Measurements from ENCODE around the gene XAGE3.
"Not testable (repeated sequence)": the region's sequence is repeated elsewhere in the genome, so short reads cannot be mapped to it uniquely, and the experiment has no call there.

Gene XAGE3

GRCh38 chrX:52865343-52865998 lies 2.4 kb downstream of the XAGE3 start:
- no peaks in the 10 kb centered on the region for H3K36me3 ChIP-seq (ENCODE audit: insufficient read depth, low read length)
- no peak overlapping the region for H3K4me3 ChIP-seq (ENCODE audit: low read length, poor library complexity, severe bottlenecking)
- no peak overlapping the region for H2AFZ ChIP-seq (ENCODE audit: low read length)
- no peaks in the 10 kb centered on the region for H3F3A ChIP-seq (ENCODE audit: low read depth)
- no peaks in the 10 kb centered on the region for H3K9me3 ChIP-seq (ENCODE audit: insufficient read depth, low read depth, low read length)
- H3K27me3 ChIP-seq (ENCODE audit: insufficient read depth, low read length, poor library complexity, severe bottlenecking), result no peaks in the 10 kb centered on the region
- H4K20me1 ChIP-seq (ENCODE audit: insufficient read depth, low read length, poor library complexity, severe bottlenecking), result no peaks in the 10 kb centered on the region
- H3K9me2 ChIP-seq (replicated peaks; ENCODE audit: low read depth, low read length), result no peaks in the 10 kb centered on the region
- no peak overlapping the region for H3K9ac ChIP-seq (ENCODE audit: low read depth, low read length, poor library complexity, severe bottlenecking)
- no peaks in the 10 kb centered on the region for H3K79me2 ChIP-seq (ENCODE audit: insufficient read depth, low read length)
- no peaks in the 10 kb centered on the region for H3K4me1 ChIP-seq (ENCODE audit: insufficient read depth, low read length, poor library complexity, severe bottlenecking)
- no peak overlapping the region for H3K4me2 ChIP-seq (ENCODE audit: low read depth, low read length, poor library complexity, severe bottlenecking)
- TF ChIP-seq, protein P1, sequence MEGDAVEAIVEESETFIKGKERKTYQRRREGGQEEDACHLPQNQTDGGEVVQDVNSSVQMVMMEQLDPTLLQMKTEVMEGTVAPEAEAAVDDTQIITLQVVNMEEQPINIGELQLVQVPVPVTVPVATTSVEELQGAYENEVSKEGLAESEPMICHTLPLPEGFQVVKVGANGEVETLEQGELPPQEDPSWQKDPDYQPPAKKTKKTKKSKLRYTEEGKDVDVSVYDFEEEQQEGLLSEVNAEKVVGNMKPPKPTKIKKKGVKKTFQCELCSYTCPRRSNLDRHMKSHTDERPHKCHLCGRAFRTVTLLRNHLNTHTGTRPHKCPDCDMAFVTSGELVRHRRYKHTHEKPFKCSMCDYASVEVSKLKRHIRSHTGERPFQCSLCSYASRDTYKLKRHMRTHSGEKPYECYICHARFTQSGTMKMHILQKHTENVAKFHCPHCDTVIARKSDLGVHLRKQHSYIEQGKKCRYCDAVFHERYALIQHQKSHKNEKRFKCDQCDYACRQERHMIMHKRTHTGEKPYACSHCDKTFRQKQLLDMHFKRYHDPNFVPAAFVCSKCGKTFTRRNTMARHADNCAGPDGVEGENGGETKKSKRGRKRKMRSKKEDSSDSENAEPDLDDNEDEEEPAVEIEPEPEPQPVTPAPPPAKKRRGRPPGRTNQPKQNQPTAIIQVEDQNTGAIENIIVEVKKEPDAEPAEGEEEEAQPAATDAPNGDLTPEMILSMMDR (conservative IDR thresholded peaks at IDR 0.05; ENCODE audit: low read length), result no peak
- TF ChIP-seq EZH2phosphoT487 (IDR thresholded peaks at IDR 0.05; ENCODE audit: borderline replicate concordance), result no peak

- not testable (repeated sequence) for H3K27me3 ChIP-seq (ENCODE audit: insufficient read depth, low read length, poor library complexity, severe bottlenecking); H4K20me1 ChIP-seq (ENCODE audit: insufficient read depth, low read length, poor library complexity, severe bottlenecking); H3K9me2 ChIP-seq (replicated peaks; ENCODE audit: low read depth, low read length); H3K4me3 ChIP-seq (ENCODE audit: low read length, poor library complexity, severe bottlenecking); H2AFZ ChIP-seq (ENCODE audit: low read length); H3K36me3 ChIP-seq (ENCODE audit: insufficient read depth, low read length); H3K9me3 ChIP-seq (ENCODE audit: insufficient read depth, low read depth, low read length); H3K4me1 ChIP-seq (ENCODE audit: insufficient read depth, low read length, poor library complexity, severe bottlenecking); H3K79me2 ChIP-seq (ENCODE audit: insufficient read depth, low read length); H3K9ac ChIP-seq (ENCODE audit: low read depth, low read length, poor library complexity, severe bottlenecking); H3K4me2 ChIP-seq (ENCODE audit: low read depth, low read length, poor library complexity, severe bottlenecking); H3F3A ChIP-seq (ENCODE audit: low read depth)
Observed at GRCh38 chrX:52856991-52857525, 10.8 kb downstream of the XAGE3 start.

GRCh38 chrX:52852110-52852860 lies 15.6 kb downstream of the XAGE3 start:
- H2AFZ ChIP-seq (ENCODE audit: low read length), result no peak overlapping the region
- TF ChIP-seq, protein P1 (conservative IDR thresholded peaks at IDR 0.05; ENCODE audit: low read length), result no peak
- no peak for TF ChIP-seq EZH2phosphoT487 (IDR thresholded peaks at IDR 0.05; ENCODE audit: borderline replicate concordance)
- no peaks in the 10 kb centered on the region for H3K36me3 ChIP-seq (ENCODE audit: insufficient read depth, low read length)
- no peaks in the 10 kb centered on the region for H3K9me3 ChIP-seq (ENCODE audit: insufficient read depth, low read depth, low read length)
- H4K20me1 ChIP-seq (ENCODE audit: insufficient read depth, low read length, poor library complexity, severe bottlenecking), result no peaks in the 10 kb centered on the region
- no peaks in the 10 kb centered on the region for H3K79me2 ChIP-seq (ENCODE audit: insufficient read depth, low read length)
- H3K9me2 ChIP-seq (replicated peaks; ENCODE audit: low read depth, low read length), result no peaks in the 10 kb centered on the region
- H3K9ac ChIP-seq (ENCODE audit: low read depth, low read length, poor library complexity, severe bottlenecking), result no peak overlapping the region
- H3K4me2 ChIP-seq (ENCODE audit: low read depth, low read length, poor library complexity, severe bottlenecking), result no peak overlapping the region
- H3K4me1 ChIP-seq (ENCODE audit: insufficient read depth, low read length, poor library complexity, severe bottlenecking), result no peaks in the 10 kb centered on the region
- H3F3A ChIP-seq (ENCODE audit: low read depth), result no peaks in the 10 kb centered on the region
- H3K4me3 ChIP-seq (ENCODE audit: low read length, poor library complexity, severe bottlenecking), result no peak overlapping the region
- no peaks in the 10 kb centered on the region for H3K27me3 ChIP-seq (ENCODE audit: insufficient read depth, low read length, poor library complexity, severe bottlenecking)

- H3K9ac ChIP-seq (ENCODE audit: low read depth, low read length, poor library complexity, severe bottlenecking); H2AFZ ChIP-seq (ENCODE audit: low read length); H3F3A ChIP-seq (ENCODE audit: low read depth); H3K27me3 ChIP-seq (ENCODE audit: insufficient read depth, low read length, poor library complexity, severe bottlenecking); H3K79me2 ChIP-seq (ENCODE audit: insufficient read depth, low read length); H3K4me2 ChIP-seq (ENCODE audit: low read depth, low read length, poor library complexity, severe bottlenecking); H3K4me3 ChIP-seq (ENCODE audit: low read length, poor library complexity, severe bottlenecking); H3K9me3 ChIP-seq (ENCODE audit: insufficient read depth, low read depth, low read length); H4K20me1 ChIP-seq (ENCODE audit: insufficient read depth, low read length, poor library complexity, severe bottlenecking); H3K4me1 ChIP-seq (ENCODE audit: insufficient read depth, low read length, poor library complexity, severe bottlenecking); H3K36me3 ChIP-seq (ENCODE audit: insufficient read depth, low read length); H3K9me2 ChIP-seq (replicated peaks; ENCODE audit: low read depth, low read length): not testable (repeated sequence)
Observed at GRCh38 chrX:52843619-52844018, 24.3 kb downstream of the XAGE3 start.
